Nephron (organoid): Measurements from ENCODE around the gene CTRB1.

Source experiments
- H3K27ac Mint-ChIP-seq, 3 experiments: 2 replicates each; pipeline ENCODE4 v1.8.0; 2020; ENCODE audit warnings: mixed read lengths in 3 of 3, mild to moderate bottlenecking in 2 of 3, moderate library complexity in 1 of 3
- H3K27me3 Mint-ChIP-seq: 2 replicates; pipeline ENCODE4 v1.8.0; 2021; ENCODE audit warnings: low read depth, mild to moderate bottlenecking, moderate library complexity, mixed read lengths
- H3K36me3 Mint-ChIP-seq: 2 replicates; pipeline ENCODE4 v1.8.0; 2020; ENCODE audit warnings: low read depth, mixed read lengths
- H3K4me1 Mint-ChIP-seq: 2 replicates; pipeline ENCODE4 v1.8.0; 2020; ENCODE audit warnings: mixed read lengths
- H3K4me3 Mint-ChIP-seq, 3 experiments: 2 replicates each; pipeline ENCODE4 v1.8.0; 2020; ENCODE audit warnings: mild to moderate bottlenecking in 3 of 3, mixed read lengths in 3 of 3, moderate library complexity in 2 of 3
- H3K9me3 Mint-ChIP-seq: 2 replicates; pipeline ENCODE4 v1.8.0; 2020; ENCODE audit warnings: mixed read lengths
- CTCF ChIP-seq, 3 experiments: fragments of 200-600 bp; sonication (generic); IDR thresholded peaks; one replicate each; pipeline ENCODE4 v1.5.0; 2021; ENCODE audit warnings: antibody characterized with exemption in 3 of 3; ENCODE audit not compliant: unreplicated experiment in 3 of 3

Gene CTRB1

GRCh38 chr16:75234856-75235696 is 16.3 kb downstream of the CTRB1 start:
- TF ChIP-seq CTCF (IDR thresholded peaks at IDR 0.05; ENCODE audit: unreplicated experiment in 3 of 3), result no peak
- no peaks in the 10 kb centered on the region for H3K9me3 Mint-ChIP-seq
- peaks cover 3% of the 10 kb centered on the region for H3K27me3 Mint-ChIP-seq
- no peak overlapping the region for H3K4me3 Mint-ChIP-seq
- peaks cover 35% of the 10 kb centered on the region for H3K36me3 Mint-ChIP-seq
- peak overlapping the region in 2 of 3 experiments; percentile 72 to 75 for H3K27ac Mint-ChIP-seq
- H3K4me1 Mint-ChIP-seq, result peaks cover 28% of the 10 kb centered on the region

- TF ChIP-seq CTCF (IDR thresholded peaks at IDR 0.05; ENCODE audit: unreplicated experiment in 3 of 3), result no peak
- H3K36me3 Mint-ChIP-seq, result peaks cover 36% of the 10 kb centered on the region
- H3K4me3 Mint-ChIP-seq, result no peak overlapping the region
Observed at GRCh38 chr16:75235721-75236193, 17.0 kb downstream of the CTRB1 start.

GRCh38 chr16:75236232-75236631 is 17.4 kb downstream of the CTRB1 start:
- no peaks in the 10 kb centered on the region for H3K9me3 Mint-ChIP-seq
- H3K36me3 Mint-ChIP-seq, result peaks cover 39% of the 10 kb centered on the region
- H3K4me3 Mint-ChIP-seq, result no peak overlapping the region
- H3K27me3 Mint-ChIP-seq, result peaks cover 3% of the 10 kb centered on the region
- no peak for TF ChIP-seq CTCF (IDR thresholded peaks at IDR 0.05; ENCODE audit: unreplicated experiment in 3 of 3)
- H3K27ac Mint-ChIP-seq, result peak overlapping the region; percentile 17 to 71 (median 36)
- peaks cover 39% of the 10 kb centered on the region for H3K4me1 Mint-ChIP-seq

More at GRCh38 chr16:75235721-75236193, 17.0 kb downstream of the CTRB1 start:
- Mint-ChIP-seq H3K27ac (peak overlapping the region in 2 of 3 experiments; percentile 32 to 36), H3K4me1 (peaks cover 34% of the 10 kb centered on the region), H3K9me3 (no peaks in the 10 kb centered on the region), H3K27me3 (peaks cover 3% of the 10 kb centered on the region)

GRCh38 chr16:75236736-75237397 is 18.1 kb downstream of the CTRB1 start:
- Mint-ChIP-seq H3K4me3 (no peak overlapping the region), H3K9me3 (no peaks in the 10 kb centered on the region), H3K27me3 (peaks cover 3% of the 10 kb centered on the region), H3K27ac (peak overlapping the region in 2 of 3 experiments; percentile 36 to 71), H3K4me1 (peaks cover 40% of the 10 kb centered on the region), H3K36me3 (peaks cover 35% of the 10 kb centered on the region)
- no peak for TF ChIP-seq CTCF (IDR thresholded peaks at IDR 0.05; ENCODE audit: unreplicated experiment in 3 of 3)

- Mint-ChIP-seq H3K9me3 (no peaks in the 10 kb centered on the region), H3K4me1 (peaks cover 40% of the 10 kb centered on the region), H3K36me3 (peaks cover 38% of the 10 kb centered on the region), H3K27me3 (peaks cover 3% of the 10 kb centered on the region), H3K4me3 (no peak overlapping the region), H3K27ac (peak overlapping the region in 2 of 3 experiments; percentile 29 to 89)
- TF ChIP-seq CTCF (IDR thresholded peaks at IDR 0.05; ENCODE audit: unreplicated experiment in 3 of 3), result no peak
Observed at GRCh38 chr16:75237398-75238131, 18.8 kb downstream of the CTRB1 start.
